SK-N-SH treated with all-trans-retinoic acid at 6 μM for 48 hours (cell line): ENCODE data around the gene DNAJC15.

Experiments
- TCF4 ChIP-seq: fragments of 250-450 bp; sonication (Bioruptor Pico); IDR thresholded peaks from 2 replicates; pipeline ENCODE4 v1.8.0; 2021; ENCODE audit warnings: mild to moderate bottlenecking, moderate library complexity, borderline replicate concordance
- TF ChIP-seq, protein P1 (sequence below): fragments of 250-450 bp; sonication (Bioruptor Pico); IDR thresholded peaks from 2 replicates; pipeline ENCODE4 v1.8.0; 2020; ENCODE audit warnings: mild to moderate bottlenecking, moderate library complexity, borderline replicate concordance

- TF ChIP-seq, protein P1, sequence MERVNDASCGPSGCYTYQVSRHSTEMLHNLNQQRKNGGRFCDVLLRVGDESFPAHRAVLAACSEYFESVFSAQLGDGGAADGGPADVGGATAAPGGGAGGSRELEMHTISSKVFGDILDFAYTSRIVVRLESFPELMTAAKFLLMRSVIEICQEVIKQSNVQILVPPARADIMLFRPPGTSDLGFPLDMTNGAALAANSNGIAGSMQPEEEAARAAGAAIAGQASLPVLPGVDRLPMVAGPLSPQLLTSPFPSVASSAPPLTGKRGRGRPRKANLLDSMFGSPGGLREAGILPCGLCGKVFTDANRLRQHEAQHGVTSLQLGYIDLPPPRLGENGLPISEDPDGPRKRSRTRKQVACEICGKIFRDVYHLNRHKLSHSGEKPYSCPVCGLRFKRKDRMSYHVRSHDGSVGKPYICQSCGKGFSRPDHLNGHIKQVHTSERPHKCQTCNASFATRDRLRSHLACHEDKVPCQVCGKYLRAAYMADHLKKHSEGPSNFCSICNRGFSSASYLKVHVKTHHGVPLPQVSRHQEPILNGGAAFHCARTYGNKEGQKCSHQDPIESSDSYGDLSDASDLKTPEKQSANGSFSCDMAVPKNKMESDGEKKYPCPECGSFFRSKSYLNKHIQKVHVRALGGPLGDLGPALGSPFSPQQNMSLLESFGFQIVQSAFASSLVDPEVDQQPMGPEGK (CRISPR knock-in tag): no peak
- TF ChIP-seq TCF4 (CRISPR knock-in tag): no peak
Observed at GRCh38 chr13:43140985-43141384, 117.6 kb downstream of the DNAJC15 start.
